Right cardiac atrium (tissue), 5 donors: ENCODE results near the gene CASR. TPM values are rescaled to one million over a fixed set of nuclear protein-coding genes. Genes with fewer than 3 reads are reported as not detected.

ENCODE experiments used
- ATAC-seq, 2 donors: fragments of 200-7000 bp; cut with Tn5 transposase; one replicate each; pipeline versions ENCODE4 v1.8.0 to v1.9.1; 2020; ENCODE audit warnings: moderate library complexity in 2 of 2, mild to moderate bottlenecking in 1 of 2
- DNase-seq, 3 donors: peaks; one replicate each; pipeline ENCODE4 v3.0.0-alpha.2; 2020
- H3K27ac ChIP-seq: one replicate; pipeline ENCODE4 v1.5.1; 2013; ENCODE audit warnings: mild to moderate bottlenecking, low read length, control low read depth, moderate library complexity
- H3K27me3 ChIP-seq: one replicate; pipeline ENCODE4 v1.6.1; 2013; ENCODE audit not compliant: control insufficient read depth, insufficient read depth
- H3K4me1 ChIP-seq: one replicate; pipeline ENCODE4 v1.6.1; 2013; ENCODE audit warnings: low read length; ENCODE audit not compliant: control insufficient read depth, insufficient read depth
- H3K4me3 ChIP-seq: one replicate; pipeline ENCODE4 v1.5.1; 2013; ENCODE audit warnings: low read length, control low read depth
- H3K9me3 ChIP-seq: one replicate; pipeline ENCODE4 v1.6.1; 2013; ENCODE audit warnings: low read length; ENCODE audit not compliant: control insufficient read depth
- WGBS: extraction: QIAGEN DNeasy Blood & Tissue Kit; methylation state at CpG from one replicate; pipeline ENCODE4 v1.1.7; 2013; 5-methylcytosine and 5-hydroxymethylcytosine counted together
- intact Hi-C, 4 donors: fragments of 100-400 bp; cut with DNase I; formaldehyde crosslinking; loops; one replicate each; pipeline versions ENCODE4 v1.11.0 to v1.14.0; 2022 to 2023
- polyA plus RNA-seq: library from polyadenylated mRNA; stranded (reverse); fragments of 200-250 nt; gene quantifications from one replicate; pipeline ENCODE4 v1.2.3, GENCODE V29; 2013
- total RNA-seq, 4 donors: library from RNA; stranded (reverse); fragmentation: NEBNext Ultra II Directional; extraction: Animal tissue kit (Norgen Biotek cat#: 25700); gene quantifications; one replicate each; pipeline ENCODE4 v1.2.1, GENCODE V29; 2021
- donor health status: healthy with polysubstance abuse.
- donor health status: DM: no; HTN: yes; CAD: no.
- donor health status: DM: no; HTN: no; CAD: no.
- donor health status: DM: no; HTN: yes; CAD: no; lungs with severe emphysema.
- donor health status: DM: yes; HTN: yes; CAD: no.

Gene CASR
- total and polyA plus RNA-seq, 5 donors: not detected

DNA sequence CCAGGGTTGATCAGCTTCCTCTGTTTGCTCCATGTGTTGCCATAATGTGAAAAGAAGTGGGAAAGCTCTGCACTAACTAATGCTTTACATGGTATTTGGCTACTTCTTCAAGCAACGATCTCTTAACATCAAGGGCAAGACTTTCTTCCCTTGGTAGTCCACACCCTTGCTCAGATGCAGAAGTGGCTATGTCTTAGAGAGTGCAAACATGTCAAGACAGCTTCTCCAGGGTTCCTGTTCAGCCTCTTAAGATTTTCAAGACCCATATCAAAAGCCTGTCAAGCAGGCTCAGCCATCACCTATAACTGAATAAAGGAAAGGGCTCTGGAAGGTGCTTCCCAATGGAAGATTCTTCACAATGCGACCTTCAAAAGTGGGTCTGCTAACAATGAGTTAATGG is 76.7 kb downstream of the CASR start:
- Histone ChIP-seq H3K9me3 (no peaks in the 10 kb centered on the region), H3K27ac (no peak overlapping the region), H3K27me3 (no peaks in the 10 kb centered on the region), H3K4me1 (no peaks in the 10 kb centered on the region), H3K4me3 (no peak overlapping the region)
- ATAC-seq (no peak), DNase-seq (no peak)
- intact Hi-C loops: no loop called here
- 73% methylated on average over 2 of the region's 2 CpGs for WGBS

DNA sequence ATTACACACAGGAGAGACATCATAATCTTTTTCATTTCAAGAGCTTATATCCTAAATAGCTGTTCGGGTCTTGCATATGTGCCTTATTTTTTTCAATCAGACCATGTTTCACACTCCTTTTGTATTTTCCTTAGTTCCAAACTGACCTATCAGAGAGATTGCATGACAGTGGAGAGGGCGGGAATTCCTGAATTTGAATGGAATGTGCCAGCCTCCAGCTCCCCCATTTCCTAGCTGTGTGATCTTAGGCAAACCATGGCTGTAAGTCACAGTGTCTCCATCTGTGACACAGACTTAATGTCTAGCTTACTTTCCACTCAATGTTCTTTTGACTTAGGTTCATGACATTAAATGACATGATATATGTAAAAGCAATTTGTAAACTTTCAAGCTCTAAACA is 79.6 kb downstream of the CASR start:
- no peaks in the 10 kb centered on the region for H3K27me3 ChIP-seq
- DNase-seq: no peak
- intact Hi-C loops: no loop called here
- 82% methylated on average over 2 of the region's 2 CpGs for WGBS
- no peak overlapping the region for H3K27ac ChIP-seq
- no peaks in the 10 kb centered on the region for H3K4me1 ChIP-seq
- H3K4me3 ChIP-seq: no peak overlapping the region
- no peak for ATAC-seq
- H3K9me3 ChIP-seq: no peaks in the 10 kb centered on the region

DNA sequence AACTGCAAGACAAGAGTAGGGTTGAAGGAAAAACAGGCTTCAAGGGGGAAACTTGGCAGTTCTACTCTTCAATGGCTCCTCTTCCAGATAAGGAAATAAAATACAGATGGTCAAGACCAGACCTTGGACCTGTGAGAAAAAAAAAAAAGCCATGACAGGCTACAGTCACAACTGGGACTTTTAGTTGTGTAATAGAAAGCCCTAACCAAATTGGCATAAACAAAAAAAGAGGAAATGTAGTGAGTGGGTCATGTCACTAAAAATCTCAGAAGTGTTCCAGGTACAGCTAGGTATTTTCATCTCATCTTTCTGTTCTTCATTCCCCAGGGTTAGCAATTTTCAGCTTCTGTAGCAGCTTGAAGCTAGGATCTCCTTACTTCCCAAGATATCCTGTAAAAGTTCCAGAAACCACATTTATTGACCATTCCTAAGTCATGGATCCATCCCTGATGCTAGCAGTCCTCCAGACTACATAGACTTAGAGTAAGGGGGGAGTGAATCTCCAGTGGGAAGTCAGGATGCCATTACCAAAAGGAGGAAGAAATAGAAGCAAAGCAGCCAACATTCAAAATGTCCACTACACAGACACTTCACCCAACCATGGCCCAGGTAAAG is 80.6 kb downstream of the CASR start:
- intact Hi-C loops: no loop called here
- no peaks in the 10 kb centered on the region for H3K9me3 ChIP-seq

DNA sequence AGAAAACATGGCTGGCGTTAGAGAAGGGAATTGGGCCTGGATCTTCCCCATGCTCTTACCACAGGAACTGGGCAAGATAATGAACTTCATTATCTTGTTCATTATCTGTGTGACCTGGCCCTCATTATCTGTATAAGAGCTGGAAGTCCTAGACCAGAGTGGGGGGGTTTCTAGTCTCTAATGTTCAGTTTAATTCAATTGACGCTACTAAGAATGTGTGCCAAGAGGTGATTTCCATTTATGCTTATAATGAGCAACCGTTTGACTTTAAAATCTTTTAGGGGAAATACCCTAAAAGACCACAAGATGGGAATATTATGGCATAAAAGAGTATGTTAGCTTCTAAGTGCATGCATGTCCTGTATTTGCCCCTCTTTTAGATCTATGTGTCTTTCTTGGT is 82.5 kb downstream of the CASR start:
- ATAC-seq: no peak
- no peak overlapping the region for H3K27ac ChIP-seq
- WGBS: 54% methylated on average over 3 of the region's 3 CpGs
- H3K9me3 ChIP-seq: no peaks in the 10 kb centered on the region
- H3K4me1 ChIP-seq: no peaks in the 10 kb centered on the region
- DNase-seq: no peak
- H3K27me3 ChIP-seq: no peaks in the 10 kb centered on the region
- no peak overlapping the region for H3K4me3 ChIP-seq
- intact Hi-C loops: no loop called here

More for the DNA sequence above, 80.6 kb downstream of the CASR start:
- Histone ChIP-seq H3K4me1 (no peaks in the 10 kb centered on the region), H3K4me3 (no peak overlapping the region), H3K27ac (no peak overlapping the region), H3K27me3 (no peaks in the 10 kb centered on the region)
- ATAC-seq: no peak
- no peak for DNase-seq

DNA sequence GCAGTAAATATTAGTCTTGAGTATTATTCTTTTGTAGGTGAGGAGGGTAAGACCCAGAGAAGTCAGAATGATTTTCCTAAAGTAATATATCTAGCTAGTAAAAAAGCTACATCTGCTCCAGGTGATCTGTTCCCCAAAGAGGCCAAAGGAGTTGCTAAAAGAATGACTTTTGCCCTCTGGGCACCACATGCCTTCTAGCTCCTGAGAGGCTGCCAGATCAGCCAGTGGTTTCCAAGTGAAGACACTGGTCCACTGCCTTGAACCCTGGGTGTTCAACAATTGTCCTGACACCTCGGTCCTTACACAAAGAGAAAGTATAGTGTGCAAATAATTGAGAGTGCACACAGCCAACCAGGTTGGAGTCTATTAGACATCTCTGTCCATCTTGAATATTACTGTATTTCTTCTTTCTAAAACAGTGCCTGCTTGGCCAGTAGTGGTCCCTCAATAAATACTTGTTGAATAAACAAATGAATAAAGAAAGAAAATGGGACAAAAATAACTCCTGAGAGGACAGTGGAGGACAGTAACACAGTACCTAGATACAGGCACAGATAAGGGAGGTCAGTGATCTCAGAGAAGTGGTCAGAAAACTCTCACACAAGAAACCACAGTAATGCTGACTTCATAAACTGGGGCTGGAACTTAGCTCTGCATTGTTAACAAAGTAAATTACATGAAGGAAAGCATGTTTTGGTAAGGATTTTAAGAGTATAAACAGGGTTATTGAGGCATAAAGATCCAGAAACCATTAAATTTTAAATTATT is 85.0 kb downstream of the CASR start:
- no peaks in the 10 kb centered on the region for H3K9me3 ChIP-seq
- H3K27ac ChIP-seq: no peak overlapping the region
- H3K4me3 ChIP-seq: no peak overlapping the region
- H3K4me1 ChIP-seq: no peaks in the 10 kb centered on the region
- 83% methylated on average over 1 of the region's 1 CpG for WGBS
- H3K27me3 ChIP-seq: no peaks in the 10 kb centered on the region
- DNase-seq (no peak), ATAC-seq (no peak)
- intact Hi-C loops: no loop called here

DNA sequence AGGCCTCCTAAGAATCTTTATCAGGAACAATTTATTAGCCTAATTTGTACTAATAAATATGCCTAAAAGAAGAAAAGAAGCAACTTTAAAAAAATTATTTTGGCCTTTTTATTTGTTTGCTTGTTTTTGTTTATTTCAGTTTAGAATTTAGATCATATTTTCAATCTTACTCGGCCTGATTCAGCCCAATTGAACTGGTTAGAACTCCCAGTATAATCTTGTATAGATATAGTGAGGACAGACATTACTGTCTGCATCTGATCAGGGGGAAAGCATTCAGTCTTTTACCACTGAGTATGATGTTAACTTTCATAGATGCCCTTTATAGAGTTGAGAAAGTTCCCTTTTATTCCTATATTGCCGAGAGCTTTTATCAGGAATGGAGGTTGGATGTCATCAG is 85.6 kb downstream of the CASR start:
- no peak for DNase-seq
- Histone ChIP-seq H3K4me3 (no peak overlapping the region), H3K27me3 (no peaks in the 10 kb centered on the region), H3K27ac (no peak overlapping the region), H3K4me1 (no peaks in the 10 kb centered on the region), H3K9me3 (no peaks in the 10 kb centered on the region)
- no peak for ATAC-seq
- 63% methylated on average over 2 of the region's 2 CpGs for WGBS
- intact Hi-C loops: no loop called here

DNA sequence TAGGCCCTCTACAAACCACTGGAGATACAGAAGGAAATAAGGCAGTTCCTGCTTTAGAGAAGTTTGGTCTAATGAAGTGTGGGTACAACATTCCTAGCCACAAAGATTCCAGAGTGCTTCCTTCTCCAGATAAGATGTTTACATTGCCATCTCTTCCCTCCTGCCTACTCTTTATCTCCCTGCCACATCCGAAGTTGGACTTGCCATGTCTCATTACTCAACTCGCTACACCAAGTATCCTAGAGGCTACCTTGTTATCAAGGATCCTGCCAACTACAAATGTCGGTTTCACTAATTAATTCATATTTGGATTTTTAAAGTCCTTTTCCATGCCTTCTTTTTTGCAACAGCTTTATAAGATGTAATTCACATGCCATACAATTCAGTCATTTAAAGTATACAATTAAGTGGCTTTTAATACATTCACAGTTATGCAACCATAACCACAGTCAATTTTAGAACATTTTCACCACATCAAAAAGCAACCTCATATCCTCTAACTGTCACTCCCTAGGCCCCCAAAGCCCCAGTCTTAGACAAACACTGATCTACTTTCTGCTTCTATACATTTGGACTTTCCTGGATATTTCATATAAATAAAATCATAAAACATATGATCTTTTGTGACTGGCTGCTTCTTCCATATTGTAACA is 87.9 kb downstream of the CASR start:
- no peak for DNase-seq
- intact Hi-C loops: no loop called here
- no peaks in the 10 kb centered on the region for H3K27me3 ChIP-seq
- H3K4me1 ChIP-seq: no peaks in the 10 kb centered on the region
- WGBS: 51% methylated on average over 3 of the region's 3 CpGs
- H3K9me3 ChIP-seq: no peaks in the 10 kb centered on the region
- ATAC-seq: no peak
- H3K4me3 ChIP-seq: no peak overlapping the region
- no peak overlapping the region for H3K27ac ChIP-seq

DNA sequence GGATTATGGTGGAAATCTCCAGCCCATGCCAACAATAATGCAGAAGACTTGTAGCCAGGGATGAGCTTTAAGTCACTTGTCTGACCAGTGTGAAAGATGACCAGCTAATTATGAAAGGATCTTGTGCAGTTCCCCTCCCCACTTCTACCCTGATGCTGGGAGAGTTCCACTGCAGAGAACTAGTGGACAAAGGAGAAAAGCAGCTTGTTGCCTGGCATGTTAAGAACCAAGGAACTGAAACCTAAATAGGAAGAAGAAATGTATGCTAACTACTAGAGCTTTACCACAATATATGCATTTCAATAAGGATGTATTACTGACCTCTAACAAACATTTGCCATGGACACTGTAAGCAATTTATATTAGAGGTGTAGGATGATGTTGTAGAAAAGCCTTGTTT is 89.4 kb downstream of the CASR start:
- Histone ChIP-seq H3K4me1 (no peaks in the 10 kb centered on the region), H3K9me3 (no peaks in the 10 kb centered on the region), H3K27me3 (no peaks in the 10 kb centered on the region), H3K4me3 (no peak overlapping the region), H3K27ac (no peak overlapping the region)
- ATAC-seq: no peak
- no peak for DNase-seq
- intact Hi-C loops: no loop called here

DNA sequence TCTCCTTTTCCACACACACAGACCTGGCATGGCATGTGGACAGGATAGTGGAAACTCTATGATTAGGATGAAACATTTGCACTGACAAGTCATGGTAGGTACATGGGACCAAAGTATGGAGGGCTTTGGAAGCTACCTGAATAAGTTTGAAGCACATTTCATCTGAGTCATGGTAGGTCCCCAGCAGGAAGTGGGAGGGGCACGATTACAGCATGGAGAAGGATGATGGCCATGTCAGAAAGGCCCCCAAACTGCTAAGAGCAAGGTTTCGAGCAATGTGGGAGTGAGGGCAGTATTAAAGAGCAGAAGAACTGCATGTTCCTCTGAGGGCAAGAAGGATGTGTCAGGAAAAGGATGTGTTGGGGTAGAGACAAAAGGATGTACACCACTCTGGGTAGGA is 90.0 kb downstream of the CASR start:
- H3K4me3 ChIP-seq: no peak overlapping the region
- WGBS: 54% methylated on average over 2 of the region's 2 CpGs
- no peak overlapping the region for H3K27ac ChIP-seq
- ATAC-seq: no peak
- no peaks in the 10 kb centered on the region for H3K4me1 ChIP-seq
- intact Hi-C loops: no loop called here
- H3K27me3 ChIP-seq: no peaks in the 10 kb centered on the region
- no peak for DNase-seq
- no peaks in the 10 kb centered on the region for H3K9me3 ChIP-seq

DNA sequence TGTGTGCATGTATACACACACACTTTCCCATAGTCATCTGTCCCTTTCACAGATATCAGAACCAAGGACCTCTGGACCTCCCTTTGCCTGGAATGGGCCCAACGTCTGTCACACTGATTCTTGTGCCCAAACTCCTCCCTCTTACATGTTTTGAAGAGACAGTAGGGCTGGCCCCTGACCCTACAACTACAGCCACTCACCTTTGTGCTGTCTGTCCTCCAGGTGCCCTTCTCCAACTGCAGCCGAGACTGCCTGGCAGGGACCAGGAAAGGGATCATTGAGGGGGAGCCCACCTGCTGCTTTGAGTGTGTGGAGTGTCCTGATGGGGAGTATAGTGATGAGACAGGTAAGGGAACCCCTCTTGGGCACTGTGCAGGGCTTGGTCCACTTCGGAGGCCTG is 98.4 kb downstream of the CASR start:
- Histone ChIP-seq H3K27me3 (no peaks in the 10 kb centered on the region), H3K4me1 (no peaks in the 10 kb centered on the region), H3K9me3 (no peaks in the 10 kb centered on the region), H3K4me3 (no peak overlapping the region), H3K27ac (no peak overlapping the region)
- 53% methylated on average over 3 of the region's 3 CpGs for WGBS
- ATAC-seq (no peak), DNase-seq (no peak)
- intact Hi-C loops: no loop called here

DNA sequence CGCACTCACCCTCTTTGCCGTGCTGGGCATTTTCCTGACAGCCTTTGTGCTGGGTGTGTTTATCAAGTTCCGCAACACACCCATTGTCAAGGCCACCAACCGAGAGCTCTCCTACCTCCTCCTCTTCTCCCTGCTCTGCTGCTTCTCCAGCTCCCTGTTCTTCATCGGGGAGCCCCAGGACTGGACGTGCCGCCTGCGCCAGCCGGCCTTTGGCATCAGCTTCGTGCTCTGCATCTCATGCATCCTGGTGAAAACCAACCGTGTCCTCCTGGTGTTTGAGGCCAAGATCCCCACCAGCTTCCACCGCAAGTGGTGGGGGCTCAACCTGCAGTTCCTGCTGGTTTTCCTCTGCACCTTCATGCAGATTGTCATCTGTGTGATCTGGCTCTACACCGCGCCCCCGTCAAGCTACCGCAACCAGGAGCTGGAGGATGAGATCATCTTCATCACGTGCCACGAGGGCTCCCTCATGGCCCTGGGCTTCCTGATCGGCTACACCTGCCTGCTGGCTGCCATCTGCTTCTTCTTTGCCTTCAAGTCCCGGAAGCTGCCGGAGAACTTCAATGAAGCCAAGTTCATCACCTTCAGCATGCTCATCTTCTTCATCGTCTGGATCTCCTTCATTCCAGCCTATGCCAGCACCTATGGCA is 100.5 kb downstream of the CASR start:
- 87% methylated on average over 22 of the region's 22 CpGs for WGBS
- Histone ChIP-seq H3K9me3 (no peaks in the 10 kb centered on the region), H3K27me3 (no peaks in the 10 kb centered on the region), H3K27ac (no peak overlapping the region), H3K4me1 (no peaks in the 10 kb centered on the region), H3K4me3 (no peak overlapping the region)
- intact Hi-C loops: no loop called here
- ATAC-seq (no peak), DNase-seq (no peak)
